KBM-7 (cell line): ENCODE data around the gene FPR3.

Source experiments
- DNase-seq: peaks from one replicate; pipeline ENCODE4 v3.0.0-alpha.2; 2015
- in situ Hi-C: fragments of 300-500 bp; cut with MboI; formaldehyde crosslinking; loops from 2 replicates; pipeline ENCODE4 v1.14.3; 2020; ENCODE audit warnings: low sequenced_read_pairs, low pct_unique_long_range_greater_than_20kb, mixed read lengths

Gene FPR3

DNA sequence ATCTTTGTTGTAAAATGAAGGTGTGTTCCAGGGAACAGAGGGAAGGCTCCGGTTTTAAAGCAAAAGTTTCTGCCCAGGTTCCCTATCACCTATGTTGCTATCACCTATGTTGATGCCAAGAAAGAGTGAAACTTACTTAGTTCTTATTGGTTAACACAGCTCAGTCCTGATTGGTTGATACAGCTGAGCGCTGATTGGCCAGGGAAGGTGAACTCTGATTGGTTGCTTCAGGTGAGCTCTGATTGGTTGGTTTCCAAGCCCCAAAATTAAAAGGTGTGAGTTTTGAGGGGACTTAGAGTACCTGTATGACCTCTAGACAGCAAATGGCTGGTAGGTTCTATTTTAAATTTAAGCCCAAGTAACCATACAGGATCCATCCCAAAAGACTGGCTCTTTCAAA is 42.2 kb downstream of the FPR3 start:
- in situ Hi-C loops, result no loop called here
- no peak for DNase-seq

GRCh38 chr19:51861870-51862622 is 67.1 kb downstream of the FPR3 start:
- in situ Hi-C loops, result no loop called here
- no peak for DNase-seq

- in situ Hi-C loops, result no loop called here
These were observed 78.1 kb downstream of the FPR3 start for GRCh38 chr19:51873097-51873496.

More at GRCh38 chr19:51873097-51873496, 78.1 kb downstream of the FPR3 start:
- no peak for DNase-seq
